Upper lobe of left lung (tissue), 4 donors: ENCODE measurements around the gene TMEM109.

Experiments
- CTCF ChIP-seq, 6 experiments: fragments of 450-650 bp in 4 of 6; fragments of 200-600 bp in 2 of 6; sonication (generic) in 2 of 6; IDR thresholded peaks; one replicate each; pipeline ENCODE4 v1.5.1; 2016 to 2019; ENCODE audit warnings: antibody characterized with exemption in 6 of 6
- EP300 ChIP-seq, 4 donors: sonication (generic); formaldehyde crosslinking; IDR thresholded peaks; one replicate each; pipeline ENCODE4 v1.5.1; 2017; ENCODE audit warnings: antibody characterized with exemption in 4 of 4, control low read depth in 2 of 4
- POLR2A ChIP-seq, 4 donors: fragments of 450-650 bp; IDR thresholded peaks; one replicate each; pipeline ENCODE4 v1.5.1; 2016 to 2017; ENCODE audit warnings: antibody characterized with exemption in 4 of 4, mild to moderate bottlenecking in 2 of 4

- TF ChIP-seq EP300 (IDR thresholded peaks at IDR 0.05) (no peak), CTCF (IDR thresholded peaks at IDR 0.05) (no peak), POLR2A (IDR thresholded peaks at IDR 0.05) (no peak)
These were observed 49.0 kb upstream of the TMEM109 start for GRCh38 chr11:60864856-60865513.
